ENCODE results near the gene CAMK1. TPM values are rescaled to one million over a fixed set of nuclear protein-coding genes. Genes with fewer than 3 reads are reported as not detected.

Gene CAMK1
- total RNA-seq, 1 donor from 2014 or later, result 41.0 TPM

GRCh38 chr3:9810433-9810770, 40.7 kb upstream of the CAMK1 start:
- no peak for DNase-seq (ENCODE audit: low read depth)
- H3K4me3 ChIP-seq (ENCODE audit: low read depth, low read length), result peak overlapping the region; percentile 66
- no peak for TF ChIP-seq CTCF (conservative IDR thresholded peaks at IDR 0.05; ENCODE audit: low read depth, low read length)

- DNase-seq (ENCODE audit: low read depth), result no peak
- no peak for TF ChIP-seq CTCF (conservative IDR thresholded peaks at IDR 0.05; ENCODE audit: low read depth, low read length)
- H3K4me3 ChIP-seq (ENCODE audit: low read depth, low read length), result peak within 1 kb of the TSS; percentile 66
Measured at GRCh38 chr3:9809615-9810432, 40.1 kb upstream of the CAMK1 start, which contains the start of gene TTLL3. Gene TTLL3, plus strand, starts transcription at chr3:9810262. Its CDS starts 400 bp downstream, at chr3:9810662.

DNA sequence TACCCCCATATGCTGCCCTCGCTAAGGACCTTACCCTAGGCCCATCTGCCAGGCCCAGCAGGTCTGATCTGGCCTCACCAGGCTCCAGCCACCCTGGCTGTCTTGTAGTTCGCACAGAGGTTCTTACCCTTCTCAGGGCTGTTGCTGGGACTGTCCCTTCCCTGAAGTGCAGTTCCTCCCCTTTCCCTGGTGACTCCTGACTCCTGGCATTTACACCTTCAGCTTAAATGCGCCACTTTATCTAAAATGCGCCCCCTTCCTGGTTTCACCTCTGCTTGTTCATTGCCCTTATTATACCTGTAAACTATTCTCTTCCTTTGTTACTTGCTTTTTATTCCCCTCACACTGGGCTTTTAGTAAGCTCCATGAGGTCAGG, 39.5 kb upstream of the CAMK1 start:
- no peak for DNase-seq (ENCODE audit: low read depth)
- H3K4me3 ChIP-seq (ENCODE audit: low read depth, low read length), result peak overlapping the region; percentile 66
- TF ChIP-seq CTCF (conservative IDR thresholded peaks at IDR 0.05; ENCODE audit: low read depth, low read length), result no peak

GRCh38 chr3:9808345-9809037, 38.7 kb upstream of the CAMK1 start:
- DNase-seq (ENCODE audit: low read depth), result no peak
- H3K4me3 ChIP-seq (ENCODE audit: low read depth, low read length), result no peak overlapping the region
- peak; percentile 45 for TF ChIP-seq CTCF (conservative IDR thresholded peaks at IDR 0.05; ENCODE audit: low read depth, low read length)

GRCh38 chr3:9807981-9808344, 38.2 kb upstream of the CAMK1 start:
- no peak for TF ChIP-seq CTCF (conservative IDR thresholded peaks at IDR 0.05; ENCODE audit: low read depth, low read length)
- no peak for DNase-seq (ENCODE audit: low read depth)
- no peak overlapping the region for H3K4me3 ChIP-seq (ENCODE audit: low read depth, low read length)

DNA sequence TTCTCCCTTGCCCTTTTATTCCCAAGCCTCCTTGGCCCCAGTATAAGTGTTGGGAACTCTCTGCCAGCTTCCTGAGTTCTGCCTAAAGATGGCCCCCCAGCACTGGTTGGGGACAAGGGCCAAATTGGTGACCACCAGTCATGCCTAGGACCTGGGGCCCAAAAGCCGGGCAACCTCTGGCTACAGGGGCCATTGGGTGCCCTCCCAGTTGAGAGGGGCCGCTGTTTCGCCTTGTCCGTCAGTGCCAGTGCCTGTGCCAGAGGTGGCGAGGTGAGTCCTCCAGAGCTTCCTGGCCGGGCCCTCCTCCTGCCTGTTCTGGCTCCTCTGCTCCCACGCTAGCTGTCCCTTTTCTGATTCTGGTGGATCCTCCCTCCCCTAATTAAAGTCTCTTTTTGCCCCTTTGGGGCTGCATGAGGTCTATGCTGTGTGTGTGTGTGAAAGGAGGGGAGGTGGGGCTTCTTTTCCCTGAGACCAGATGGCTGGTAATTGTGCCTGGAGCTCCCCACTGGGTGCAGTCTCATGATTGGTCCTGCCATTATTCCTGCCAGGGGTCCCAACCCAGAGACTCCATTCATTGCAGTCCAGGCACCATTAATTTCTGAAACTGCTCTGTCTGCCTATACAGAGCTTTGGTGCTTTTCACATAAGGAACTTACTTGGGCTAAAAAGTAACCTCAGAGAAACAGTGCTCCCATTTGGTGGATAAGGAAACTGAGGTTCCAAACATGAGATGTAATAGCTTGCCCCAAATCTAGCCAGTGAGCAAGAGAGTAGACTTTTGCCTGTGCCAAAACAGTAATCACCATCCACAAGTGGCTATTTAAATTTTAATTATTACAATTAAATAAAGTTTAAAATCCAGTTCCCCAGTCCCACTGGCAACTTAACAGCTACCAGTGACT, 37.2 kb upstream of the CAMK1 start:
- DNase-seq (ENCODE audit: low read depth), result no peak
- H3K4me3 ChIP-seq (ENCODE audit: low read depth, low read length), result no peak overlapping the region
- no peak for TF ChIP-seq CTCF (conservative IDR thresholded peaks at IDR 0.05; ENCODE audit: low read depth, low read length)
